Measurements from ENCODE around the gene COG7.

- TF ChIP-seq POLR2A (IDR thresholded peaks at IDR 0.05) = no peak
- TF ChIP-seq CTCF (IDR thresholded peaks at IDR 0.05) = no peak
- no peak for TF ChIP-seq POLR2AphosphoS5 (IDR thresholded peaks at IDR 0.05)
- no peak for TF ChIP-seq EP300 (IDR thresholded peaks at IDR 0.05; ENCODE audit: low read depth)
Observed at GRCh38 chr16:23343643-23344612, 109.1 kb downstream of the COG7 start.

Measured in transverse colon (tissue), 4 donors.